Esophagus (tissue), 2 donors: Measurements from ENCODE around the gene AARS2. TPM values are rescaled to one million over a fixed set of nuclear protein-coding genes. Genes with fewer than 3 reads are reported as not detected.
"Not testable (repeated sequence)": the region's sequence is repeated elsewhere in the genome, so short reads cannot be mapped to it uniquely, and the experiment has no call there.

Experiments used
- H3K27ac ChIP-seq, 2 donors: one replicate each; pipeline ENCODE4 v1.5.1; 2013; ENCODE audit warnings: low read depth in 2 of 2, mild to moderate bottlenecking in 2 of 2, inconsistent platforms in 1 of 2, low read length in 1 of 2, moderate library complexity in 1 of 2
- H3K27me3 ChIP-seq, 2 donors: one replicate each; pipeline ENCODE4 v1.6.1; 2013; ENCODE audit warnings: low read length in 2 of 2, control low read depth in 1 of 2, mild to moderate bottlenecking in 1 of 2; ENCODE audit not compliant: insufficient read depth in 2 of 2, control insufficient read depth in 1 of 2
- H3K36me3 ChIP-seq, 2 donors: one replicate each; pipeline ENCODE4 v1.6.1; 2013; ENCODE audit warnings: low read length in 1 of 2; ENCODE audit not compliant: control insufficient read depth in 2 of 2, insufficient read depth in 2 of 2
- H3K4me1 ChIP-seq, 2 donors: one replicate each; pipeline ENCODE4 v1.6.1; 2013; ENCODE audit warnings: low read length in 1 of 2; ENCODE audit not compliant: control insufficient read depth in 2 of 2, insufficient read depth in 2 of 2
- H3K4me3 ChIP-seq, 2 donors: one replicate each; pipeline ENCODE4 v1.5.1; 2013; ENCODE audit warnings: low read length in 2 of 2, mild to moderate bottlenecking in 2 of 2, low read depth in 1 of 2, moderate library complexity in 1 of 2
- H3K9me3 ChIP-seq, 2 donors: one replicate each; pipeline ENCODE4 v1.6.1; 2013; ENCODE audit warnings: mild to moderate bottlenecking in 2 of 2, low read depth in 1 of 2, low read length in 1 of 2, moderate library complexity in 1 of 2; ENCODE audit not compliant: control insufficient read depth in 2 of 2, insufficient read depth in 1 of 2
- WGBS, 2 donors: extraction: QIAGEN DNeasy Blood & Tissue Kit; methylation state at CpG; one replicate each; pipeline ENCODE4 v1.1.7; 2013; 5-methylcytosine and 5-hydroxymethylcytosine counted together
- polyA plus RNA-seq, 2 donors: library from polyadenylated mRNA; stranded (reverse); fragments of 200-250 nt; gene quantifications; one replicate each; pipeline ENCODE4 v1.2.3, GENCODE V29; 2013
- donor health status: healthy with polysubstance abuse.
- donor health status: Bipolar disorder and iron deficiency.

The AARS2 gene
- polyA plus RNA-seq, 2 donors = 7.0 to 8.5 TPM

DNA sequence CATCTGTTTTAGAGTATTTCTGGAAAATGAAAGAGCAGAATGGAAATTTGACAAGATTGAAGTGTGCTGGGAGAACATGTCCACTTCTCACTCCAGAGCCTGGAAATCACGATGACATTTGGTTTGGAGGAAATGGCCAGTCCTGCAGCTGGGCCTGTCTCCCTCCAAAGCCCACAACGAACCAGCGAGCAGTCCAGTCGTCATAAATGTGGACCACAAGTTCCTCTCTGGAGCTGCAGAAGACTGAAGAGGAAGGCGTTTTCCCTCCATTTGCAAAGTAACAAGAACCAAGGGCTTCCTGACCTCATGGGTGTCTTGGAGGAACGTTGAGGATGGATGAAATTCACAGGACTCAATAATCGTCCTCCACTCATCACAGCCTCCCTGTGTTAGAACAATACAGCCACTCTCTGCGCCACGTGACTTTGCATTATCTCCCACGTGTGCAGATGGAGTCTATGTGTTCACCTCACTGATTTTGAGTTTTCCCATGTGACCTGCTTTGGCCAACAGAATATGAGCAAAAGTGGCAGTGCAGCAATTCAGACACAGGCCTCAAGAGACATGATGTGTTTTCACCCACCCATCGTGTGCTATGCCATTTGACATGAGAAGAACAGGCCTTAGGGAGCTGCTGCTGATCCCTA lies 20.2 kb upstream of the AARS2 start:
- no peaks in the 10 kb centered on the region for H3K36me3 ChIP-seq
- H3K4me3 ChIP-seq = no peak overlapping the region
- H3K27me3 ChIP-seq = peaks cover 0 to 3% of the 10 kb centered on the region in 2 donors
- H3K27ac ChIP-seq = no peak overlapping the region
- 76 to 77% methylated on average over 11 of the region's 11 CpGs for WGBS, 2 donors
- no peaks in the 10 kb centered on the region for H3K4me1 ChIP-seq
- H3K9me3 ChIP-seq = no peaks in the 10 kb centered on the region

GRCh38 chr6:44332585-44332984 lies 19.4 kb upstream of the AARS2 start:
- Histone ChIP-seq H3K4me1 (no peaks in the 10 kb centered on the region), H3K27me3 (peaks cover 0 to 3% of the 10 kb centered on the region in 2 donors), H3K36me3 (no peaks in the 10 kb centered on the region), H3K27ac (no peak overlapping the region), H3K9me3 (no peaks in the 10 kb centered on the region), H3K4me3 (no peak overlapping the region)
- WGBS, 2 donors = 58 to 59% methylated on average over 7 of the region's 7 CpGs

- Histone ChIP-seq H3K36me3 (no peaks in the 10 kb centered on the region), H3K4me1 (no peaks in the 10 kb centered on the region), H3K27me3 (peaks cover 0 to 3% of the 10 kb centered on the region in 2 donors), H3K4me3 (no peak overlapping the region), H3K27ac (no peak overlapping the region), H3K9me3 (no peaks in the 10 kb centered on the region)
- WGBS, 2 donors = 61 to 67% methylated on average over 5 of the region's 5 CpGs
Observed at GRCh38 chr6:44329858-44330257, 16.7 kb upstream of the AARS2 start.

DNA sequence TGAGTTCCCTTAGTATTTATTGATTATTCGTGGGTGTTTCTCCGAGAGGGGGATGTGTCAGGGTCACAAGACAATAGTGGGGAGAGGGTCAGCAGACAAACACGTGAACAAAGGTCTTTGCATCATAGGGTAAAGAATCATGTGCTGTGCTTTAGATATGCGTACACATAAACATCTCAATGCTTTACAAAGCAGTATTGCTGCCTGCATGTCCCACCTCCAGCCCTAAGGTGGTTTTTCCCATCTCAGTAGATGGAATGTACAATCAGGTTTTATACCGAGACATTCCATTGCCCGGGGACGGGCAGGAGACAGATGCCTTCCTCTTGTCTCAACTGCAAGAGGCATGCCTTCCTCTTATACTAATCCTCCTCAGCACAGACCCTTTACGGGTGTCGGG lies 15.1 kb upstream of the AARS2 start:
- H3K27ac ChIP-seq, H3K9me3 ChIP-seq, H3K4me3 ChIP-seq, H3K4me1 ChIP-seq, H3K27me3 ChIP-seq, H3K36me3 ChIP-seq: not testable (repeated sequence)
- 33 to 50% methylated on average over 7 of the region's 9 CpGs for WGBS, 2 donors

DNA sequence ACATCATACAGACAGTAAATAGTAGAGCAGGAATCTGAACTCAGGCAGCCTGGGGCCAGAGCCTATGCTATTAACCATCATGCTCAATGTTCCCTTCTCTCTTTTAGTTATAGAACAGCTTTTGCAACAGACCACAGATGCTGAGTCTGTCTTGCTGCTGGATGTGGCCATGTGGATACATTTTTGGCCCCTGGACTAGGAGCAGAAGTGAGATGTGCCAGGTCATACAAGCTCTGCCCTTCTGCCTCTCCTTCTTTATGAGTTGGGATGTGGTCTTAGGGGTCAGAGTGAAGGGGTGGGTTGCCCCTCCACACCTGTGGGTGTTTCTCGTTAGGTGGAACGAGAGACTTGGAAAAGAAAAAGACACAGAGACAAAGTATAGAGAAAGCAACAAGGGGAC lies 14.6 kb upstream of the AARS2 start:
- 74 to 78% methylated on average over 2 of the region's 2 CpGs for WGBS, 2 donors
- peaks cover 0 to 1% of the 10 kb centered on the region in 2 donors for H3K27me3 ChIP-seq
- no peaks in the 10 kb centered on the region for H3K4me1 ChIP-seq
- no peaks in the 10 kb centered on the region for H3K36me3 ChIP-seq
- H3K27ac ChIP-seq = no peak overlapping the region
- no peak overlapping the region for H3K4me3 ChIP-seq
- no peaks in the 10 kb centered on the region for H3K9me3 ChIP-seq

GRCh38 chr6:44327096-44327495 lies 13.9 kb upstream of the AARS2 start:
- no peaks in the 10 kb centered on the region for H3K27me3 ChIP-seq

DNA sequence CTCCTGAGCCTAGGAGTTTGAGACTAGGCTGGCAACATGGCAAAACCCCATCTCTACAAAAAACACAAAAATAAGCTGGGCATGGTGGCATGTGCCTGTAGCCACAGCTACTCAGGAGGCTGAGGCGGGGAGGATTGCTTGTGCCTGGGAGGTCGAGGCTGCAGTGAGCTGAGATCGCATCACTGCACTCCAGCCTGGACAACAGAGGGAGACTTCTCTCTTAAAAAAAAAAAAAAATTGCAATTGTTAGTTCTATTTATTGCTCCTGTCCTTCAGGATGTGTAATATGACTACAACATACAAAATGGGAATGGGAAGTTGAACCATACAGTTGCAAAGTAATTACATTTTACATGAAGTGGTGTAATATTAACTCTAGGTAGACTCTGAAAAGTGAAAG lies 8.1 kb upstream of the AARS2 start:
- Histone ChIP-seq H3K4me3 (no peak overlapping the region), H3K9me3 (no peaks in the 10 kb centered on the region), H3K27me3 (no peaks in the 10 kb centered on the region), H3K27ac (no peak overlapping the region), H3K36me3 (no peaks in the 10 kb centered on the region), H3K4me1 (no peaks in the 10 kb centered on the region)
- 89 to 93% methylated on average over 3 of the region's 3 CpGs for WGBS, 2 donors

More at GRCh38 chr6:44327096-44327495, 13.9 kb upstream of the AARS2 start:
- Histone ChIP-seq H3K27ac (no peak overlapping the region), H3K4me3 (no peak overlapping the region), H3K36me3 (no peaks in the 10 kb centered on the region), H3K9me3 (no peaks in the 10 kb centered on the region), H3K4me1 (no peaks in the 10 kb centered on the region)

DNA sequence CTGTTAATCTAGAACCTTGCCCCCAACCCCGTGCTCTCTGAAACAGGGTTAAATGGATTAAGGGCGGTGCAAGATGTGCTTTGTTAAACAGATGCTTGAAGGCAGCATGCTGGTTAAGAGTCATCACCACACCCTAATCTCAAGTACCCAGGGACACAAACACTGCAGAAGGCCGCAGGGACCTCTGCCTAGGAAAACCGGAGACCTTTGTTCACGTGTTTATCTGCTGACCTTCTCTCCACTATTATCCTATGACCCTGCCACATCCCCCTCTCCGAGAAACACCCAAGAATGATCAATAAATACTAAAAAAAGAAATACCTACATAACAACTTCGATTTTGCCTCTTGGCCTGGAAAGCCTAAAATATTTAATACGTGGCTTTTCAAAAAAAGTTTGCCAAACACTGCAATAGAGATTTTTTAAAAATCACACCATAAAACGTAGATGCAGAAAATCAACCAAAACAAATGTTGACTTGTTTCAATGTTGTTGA lies 4.0 kb upstream of the AARS2 start:
- H3K9me3 ChIP-seq, H3K4me1 ChIP-seq, H3K36me3 ChIP-seq, H3K4me3 ChIP-seq, H3K27me3 ChIP-seq, H3K27ac ChIP-seq: not testable (repeated sequence)
- WGBS, 2 donors = 63 to 73% methylated on average over 9 of the region's 9 CpGs

DNA sequence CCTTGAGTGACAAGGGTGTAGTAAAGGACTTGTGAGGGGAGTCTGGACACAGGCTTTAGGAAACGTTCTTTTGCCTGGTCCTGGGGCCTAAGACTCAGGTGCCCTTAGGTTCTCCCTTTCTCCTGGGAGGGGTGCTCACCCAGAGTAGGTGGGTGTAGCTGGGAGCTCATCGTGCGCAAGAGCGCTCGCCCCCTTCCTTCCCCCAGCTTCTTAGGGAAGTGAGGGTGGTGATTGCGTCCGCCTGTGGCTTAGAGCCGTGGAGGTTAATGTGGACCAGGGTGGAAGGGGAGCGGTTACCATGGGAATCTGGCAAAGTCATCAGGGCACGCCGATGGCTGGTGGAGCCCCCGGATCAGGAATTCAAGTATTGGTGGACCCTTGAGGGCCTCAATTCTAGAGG lies 3.3 kb upstream of the AARS2 start:
- Histone ChIP-seq H3K27ac (no peak overlapping the region), H3K9me3 (no peaks in the 10 kb centered on the region), H3K4me3 (no peak overlapping the region), H3K4me1 (no peaks in the 10 kb centered on the region), H3K36me3 (no peaks in the 10 kb centered on the region), H3K27me3 (no peaks in the 10 kb centered on the region)
- 83 to 90% methylated on average over 12 of the region's 12 CpGs for WGBS, 2 donors

DNA sequence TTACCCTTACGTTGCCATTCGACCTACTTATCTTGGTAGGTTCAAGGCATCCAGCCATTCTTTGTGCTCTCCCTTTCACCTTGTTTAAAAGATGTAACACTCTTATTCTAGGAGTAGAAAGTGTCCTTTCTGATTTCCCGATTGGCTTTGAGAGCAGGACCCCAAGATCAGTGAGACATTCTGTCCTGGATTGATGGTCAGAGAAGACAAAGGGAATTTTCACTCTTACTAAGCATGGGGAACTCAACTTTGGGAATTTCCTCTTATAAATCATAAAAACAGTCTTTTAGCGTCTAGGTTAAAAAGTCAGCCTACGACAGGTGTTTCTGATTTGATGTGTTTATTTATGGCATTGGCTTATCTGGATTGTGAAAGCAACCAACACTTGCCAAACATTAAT lies 2.8 kb upstream of the AARS2 start:
- H3K4me1 ChIP-seq = no peaks in the 10 kb centered on the region
- H3K27me3 ChIP-seq = no peaks in the 10 kb centered on the region
- no peak overlapping the region for H3K27ac ChIP-seq
- 56 to 70% methylated on average over 5 of the region's 5 CpGs for WGBS, 2 donors
- peaks cover 0 to 5% of the 10 kb centered on the region in 2 donors for H3K36me3 ChIP-seq
- no peak overlapping the region for H3K4me3 ChIP-seq
- no peaks in the 10 kb centered on the region for H3K9me3 ChIP-seq
